ENCODE data around the gene STARD3.
"Not testable (repeated sequence)": the region's sequence is repeated elsewhere in the genome, so short reads cannot be mapped to it uniquely, and the experiment has no call there.

The STARD3 gene

DNA sequence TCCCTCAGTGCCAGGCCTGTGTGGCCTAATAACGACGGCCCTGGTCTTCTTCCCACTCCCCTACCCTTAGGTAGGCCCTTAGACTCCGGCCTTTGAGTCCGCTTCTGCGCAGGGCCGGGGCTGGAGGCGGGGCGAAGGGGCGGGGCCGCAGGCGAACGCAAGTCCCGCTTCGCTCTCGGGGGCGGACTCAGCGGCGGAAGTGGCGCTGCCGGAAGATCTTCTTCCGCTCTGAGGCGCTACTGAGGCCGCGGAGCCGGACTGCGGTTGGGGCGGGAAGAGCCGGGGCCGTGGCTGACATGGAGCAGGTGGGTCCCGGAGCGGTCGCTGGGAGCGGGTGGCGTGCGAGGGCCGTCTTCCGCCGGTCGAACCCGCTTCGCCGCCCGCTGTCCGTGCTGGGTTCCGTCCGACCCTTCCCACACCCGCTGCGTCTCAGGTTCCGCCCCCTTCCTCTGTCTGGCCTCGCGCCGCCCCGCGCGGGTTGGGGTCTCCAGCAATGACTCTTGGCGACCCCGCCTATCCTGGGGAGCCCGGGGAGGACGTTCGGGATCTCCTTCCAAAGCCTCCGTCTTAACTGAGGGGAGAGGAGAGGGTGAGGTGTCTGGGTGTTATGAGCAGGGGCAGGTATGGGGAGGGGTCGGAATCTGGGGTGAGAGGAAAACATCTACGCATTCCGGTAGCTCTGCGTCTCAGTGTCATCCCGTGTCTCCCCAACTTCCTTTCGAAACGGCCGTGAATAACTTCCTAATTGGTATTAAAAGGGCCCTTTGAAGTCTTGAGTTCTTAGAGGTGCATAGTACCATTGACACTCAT is at the start of gene STARD3:
STARD3 (plus strand) TSS at position 218 of the 810 bp plus-strand sequence. CDS start 16,388 bp downstream, outside the sequence.
- peak; percentile 72 to 89 (median 73) for DNase-seq (ENCODE audit: low read depth in 3 of 3, low spot score in 1 of 3)

DNA sequence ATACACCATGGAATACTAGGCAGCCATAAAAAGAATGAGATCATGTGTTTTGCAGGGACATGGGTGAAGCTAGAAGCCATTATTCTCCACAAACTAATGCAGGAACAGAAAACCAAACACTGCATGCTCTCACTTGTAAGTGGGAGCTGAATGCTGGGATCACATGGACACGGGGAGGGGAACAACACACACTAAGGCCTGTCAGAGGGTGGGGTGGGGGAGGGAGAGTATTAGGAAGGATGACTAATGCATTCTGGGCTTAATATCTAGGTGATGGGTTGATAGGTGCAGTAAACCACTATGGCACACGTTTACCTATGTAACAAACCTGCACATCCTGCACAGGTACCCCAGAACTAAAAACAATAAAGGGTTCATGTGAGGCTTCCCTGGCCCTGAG is 46.8 kb upstream of the STARD3 start:
- DNase-seq (ENCODE audit: low read depth in 3 of 3, low spot score in 1 of 3), result not testable (repeated sequence)

DNA sequence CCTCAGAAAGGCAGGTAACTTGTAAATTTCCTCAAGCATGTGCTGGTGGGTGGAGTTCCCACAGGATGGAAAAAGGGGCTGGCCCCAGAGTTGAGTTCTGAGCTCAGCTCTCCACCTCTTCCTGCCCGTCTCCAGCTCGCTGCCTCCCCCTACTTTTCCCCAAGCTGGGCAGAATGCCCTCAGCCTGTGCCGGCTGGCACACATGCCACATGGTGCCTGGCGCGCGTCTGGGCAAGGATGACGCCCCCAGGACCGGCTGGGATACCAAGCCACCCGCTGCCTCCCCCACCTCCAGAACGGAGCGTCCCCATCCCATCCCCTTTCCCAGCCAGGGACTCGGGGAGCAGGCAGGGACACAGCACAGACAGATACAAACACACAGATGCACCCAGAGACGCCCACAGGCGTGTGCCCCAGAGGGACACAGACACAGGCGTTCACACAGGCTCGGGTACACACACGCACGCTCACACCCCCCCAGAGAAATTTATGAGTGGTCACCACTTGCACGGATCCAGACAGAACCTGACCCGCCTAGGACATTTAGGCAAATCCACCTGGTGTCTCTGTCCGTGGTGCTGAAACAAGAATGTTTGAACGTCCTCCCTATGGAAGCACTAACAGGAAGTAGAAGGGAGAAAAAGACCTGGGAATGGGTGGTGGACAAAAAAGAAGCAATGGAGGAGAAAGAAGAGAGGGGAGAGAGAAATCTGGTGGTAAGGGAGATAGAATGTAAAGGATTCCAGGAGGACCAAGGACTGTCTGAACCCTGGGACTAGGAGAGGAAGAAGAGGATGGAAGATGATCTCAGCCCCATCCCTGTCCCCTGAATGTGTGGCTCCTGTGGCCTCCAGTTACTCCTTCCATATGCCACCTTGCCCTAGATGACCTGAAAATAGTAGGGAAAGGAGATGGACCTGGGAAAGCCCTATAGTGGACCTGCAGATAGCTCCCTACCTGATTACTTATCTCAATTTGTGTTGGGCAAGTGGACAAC is 44.7 kb upstream of the STARD3 start:
- DNase-seq (ENCODE audit: low read depth in 3 of 3, low spot score in 1 of 3), result no peak

DNA sequence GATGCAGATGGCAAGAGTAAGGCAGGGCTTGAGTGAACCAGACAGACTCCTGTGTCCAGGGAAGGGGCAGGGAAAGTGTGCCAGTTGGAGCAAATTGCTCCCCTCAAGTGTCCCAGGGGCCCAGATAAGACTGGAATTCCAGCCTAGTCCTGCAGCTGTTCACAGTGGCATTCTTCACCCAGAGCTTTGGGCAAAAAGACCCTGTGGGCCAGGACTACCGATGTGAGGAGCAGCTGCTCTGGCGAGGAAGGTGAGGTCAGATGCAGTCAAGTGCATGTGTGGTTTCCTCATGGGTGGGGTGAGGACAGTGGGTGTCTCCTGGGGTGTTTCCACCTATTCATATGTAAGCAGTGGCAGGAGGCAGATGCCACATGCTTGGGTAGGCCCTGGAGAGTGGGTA is 43.6 kb upstream of the STARD3 start:
- no peak for DNase-seq (ENCODE audit: low read depth in 3 of 3, low spot score in 1 of 3)

DNA sequence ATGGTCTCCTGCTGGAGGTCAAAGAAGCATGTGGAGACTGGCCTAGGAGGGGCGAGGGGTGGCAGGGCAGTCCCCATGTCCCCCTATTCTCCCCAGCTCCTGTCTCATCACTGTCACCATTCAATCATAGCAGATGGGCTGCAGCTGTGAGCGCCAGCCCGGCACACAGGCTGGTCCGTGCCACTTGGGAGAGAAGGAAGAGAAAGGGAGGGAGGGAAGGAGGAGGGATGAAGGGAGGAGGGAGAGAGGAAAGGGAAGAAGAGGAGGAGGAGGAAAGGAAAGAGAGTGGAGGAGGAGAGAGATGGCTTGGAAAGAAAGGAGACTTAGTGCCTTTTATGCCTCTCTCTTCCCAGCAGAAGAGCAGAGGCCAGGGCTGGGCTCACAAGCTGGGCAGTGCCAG is 41.6 kb upstream of the STARD3 start:
- DNase-seq (ENCODE audit: low read depth in 3 of 3, low spot score in 1 of 3), result no peak

DNA sequence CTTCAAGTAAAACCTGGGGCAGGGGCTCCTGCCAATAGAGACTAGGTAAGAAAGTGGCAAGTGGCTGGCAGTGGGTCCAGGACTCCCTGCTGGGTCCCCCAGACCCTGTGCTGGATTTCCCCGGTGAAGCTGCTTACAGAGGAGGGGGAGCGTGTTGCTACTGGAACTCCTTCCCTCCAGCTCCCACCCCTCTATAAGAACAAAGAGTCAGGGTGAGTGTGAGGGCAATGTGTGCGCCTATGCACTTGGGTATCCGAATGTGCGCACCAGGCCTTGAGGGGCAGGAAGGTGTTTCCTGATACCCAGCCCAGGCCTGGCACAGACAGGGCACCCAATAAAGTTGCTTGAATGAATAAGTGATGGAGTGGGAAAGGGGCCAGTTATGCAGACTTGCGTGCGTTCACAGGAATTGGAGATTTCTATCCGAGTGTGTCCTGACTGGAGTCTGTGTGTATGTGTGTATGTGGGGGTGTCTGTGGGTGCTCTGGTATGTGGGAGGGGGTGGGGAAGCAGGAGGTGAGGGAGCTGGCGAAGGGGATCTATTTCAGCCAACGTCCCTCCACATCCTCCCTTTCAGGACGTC is 40.9 kb upstream of the STARD3 start:
- no peak for DNase-seq (ENCODE audit: low read depth in 3 of 3, low spot score in 1 of 3)

DNA sequence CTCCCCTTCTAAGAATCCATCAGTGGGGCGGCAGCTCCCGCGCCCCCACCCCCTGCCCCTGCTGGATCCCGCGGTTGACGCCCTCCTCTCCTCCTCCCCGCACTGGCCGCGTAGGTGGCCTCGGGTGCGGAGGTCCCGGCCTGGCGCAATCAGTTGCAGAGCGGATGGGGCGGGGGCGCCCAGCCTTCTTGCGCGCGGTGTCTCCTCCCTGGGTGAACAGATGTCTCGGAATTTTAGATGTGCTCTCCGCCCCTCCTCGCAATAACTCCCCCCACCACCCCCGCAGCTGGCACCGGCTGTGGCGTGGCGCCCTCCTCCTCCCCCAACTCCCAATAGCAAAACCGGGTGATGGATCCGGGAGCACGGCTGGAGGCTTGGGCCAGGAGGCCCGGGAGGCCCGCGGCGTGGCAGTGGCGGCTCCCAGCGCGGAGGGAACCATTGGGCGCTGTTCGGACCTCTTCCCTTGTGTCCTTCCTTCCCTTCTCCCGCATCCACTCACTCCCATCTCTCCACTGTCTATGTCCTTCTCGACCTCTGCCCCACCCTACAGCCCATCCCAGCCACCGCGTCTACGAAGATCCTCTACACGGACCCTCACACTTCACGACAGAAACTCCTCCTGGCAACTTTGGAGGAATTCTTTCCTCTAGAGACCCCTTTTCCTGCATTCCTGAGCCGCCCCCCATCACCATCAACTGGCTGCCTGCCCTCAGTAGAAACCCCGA is 40.2 kb upstream of the STARD3 start:
- no peak for DNase-seq (ENCODE audit: low read depth in 3 of 3, low spot score in 1 of 3)

DNA sequence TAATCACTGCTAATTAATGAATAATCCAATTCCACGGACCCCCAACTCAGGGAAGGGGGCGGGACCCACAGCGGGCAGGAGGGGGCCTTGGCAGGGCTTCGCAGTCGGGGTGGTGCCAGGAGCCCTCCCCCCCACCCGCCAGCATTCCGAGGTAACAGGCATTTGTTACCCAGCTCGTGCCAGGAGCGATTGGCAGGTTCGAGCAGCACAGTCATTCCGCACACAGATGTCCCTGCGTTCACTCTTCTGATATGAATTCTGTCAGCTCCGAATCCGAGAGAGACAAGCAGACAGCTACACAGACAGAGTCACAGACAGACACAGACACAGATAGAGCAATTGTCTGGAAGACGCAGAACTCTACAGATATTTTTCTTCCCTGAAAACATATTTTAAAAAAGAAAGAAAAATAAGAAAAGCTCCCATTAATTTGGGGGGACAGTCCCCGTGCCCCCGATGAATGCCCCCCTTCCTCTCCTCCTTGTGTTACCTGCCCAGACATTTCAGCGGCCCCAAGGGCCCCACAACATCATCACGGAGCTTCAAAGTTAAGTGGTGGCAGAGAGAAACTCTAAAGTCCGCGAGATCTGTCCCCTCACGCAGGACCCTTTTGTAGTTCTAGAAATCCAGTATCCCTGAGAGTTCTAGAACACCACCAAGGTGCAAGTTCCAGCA is 39.4 kb upstream of the STARD3 start:
- no peak for DNase-seq (ENCODE audit: low read depth in 3 of 3, low spot score in 1 of 3)

DNA sequence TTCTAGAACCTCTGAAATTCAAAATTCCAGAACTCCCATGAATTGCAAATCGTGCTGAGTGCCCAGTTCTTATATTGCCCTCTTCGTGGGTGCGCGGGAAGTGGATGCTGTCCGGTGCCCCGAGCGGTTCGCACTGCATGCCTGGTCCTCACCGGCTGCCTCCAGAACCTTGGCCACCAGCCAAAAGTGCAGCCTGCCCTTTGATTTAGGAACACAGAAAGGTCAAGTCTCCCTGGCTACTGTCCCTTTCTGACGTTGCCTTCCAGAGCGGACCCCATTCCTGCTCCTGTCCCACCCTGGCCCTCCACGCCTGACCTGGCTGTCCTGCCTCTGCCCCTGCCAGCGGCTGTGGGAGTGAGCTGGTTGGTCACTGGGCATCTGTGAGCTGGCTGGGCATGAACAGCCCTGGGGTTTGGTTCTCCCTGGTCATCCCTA is 38.9 kb upstream of the STARD3 start:
- no peak for DNase-seq (ENCODE audit: low read depth in 3 of 3, low spot score in 1 of 3)

DNA sequence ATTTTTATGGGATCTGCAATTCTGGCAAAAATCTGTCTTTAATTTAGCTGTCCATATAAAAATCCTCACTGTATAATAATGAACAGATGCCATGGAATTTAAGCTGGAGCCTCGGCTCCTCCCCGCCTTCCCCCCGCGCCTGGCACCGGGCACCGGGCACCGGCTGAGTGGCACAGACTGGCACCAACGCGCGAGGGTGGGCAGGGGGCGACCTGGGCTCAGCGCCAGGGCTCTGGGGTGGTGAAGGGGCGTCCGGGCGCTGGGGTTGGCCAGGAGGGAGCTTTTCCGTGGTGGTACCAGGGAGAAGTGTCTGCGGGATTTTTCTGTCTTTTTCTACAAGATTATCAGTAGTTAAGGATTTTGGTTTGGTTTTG is 38.3 kb upstream of the STARD3 start:
- no peak for DNase-seq (ENCODE audit: low read depth in 3 of 3, low spot score in 1 of 3)

DNA sequence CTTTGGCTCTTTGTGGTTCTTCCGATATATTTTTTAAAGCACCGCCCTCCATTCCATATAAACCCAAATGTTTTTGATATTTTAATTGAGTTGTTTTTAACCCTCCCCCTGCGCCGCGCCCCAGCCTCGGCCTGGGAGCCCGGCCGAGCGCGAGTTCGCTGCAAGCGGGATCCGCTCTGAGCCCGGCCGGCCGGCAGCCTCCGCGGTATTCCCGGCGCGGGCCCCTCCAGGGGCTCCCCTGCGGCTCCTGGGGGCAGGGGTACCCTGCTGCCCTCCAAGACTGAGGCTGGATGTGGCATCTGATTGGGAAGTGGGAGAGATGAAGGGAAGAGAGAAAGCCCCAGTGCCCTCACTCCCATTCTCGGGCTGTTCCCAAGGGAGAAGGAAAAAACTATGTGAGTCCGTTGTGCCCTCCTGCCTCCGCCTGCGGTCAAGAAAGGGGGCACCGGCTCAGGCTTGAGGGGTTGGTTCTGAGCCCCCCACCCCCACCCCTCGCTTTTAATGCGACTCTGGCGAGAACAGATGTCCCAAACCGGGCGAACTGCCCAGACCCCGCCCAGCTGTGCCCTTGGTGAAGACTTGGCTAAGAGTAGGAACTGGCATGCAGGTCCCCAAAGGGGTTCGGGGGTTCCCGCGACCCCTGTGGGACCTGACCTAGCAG is 37.8 kb upstream of the STARD3 start:
- DNase-seq (ENCODE audit: low read depth in 3 of 3, low spot score in 1 of 3), result no peak

DNA sequence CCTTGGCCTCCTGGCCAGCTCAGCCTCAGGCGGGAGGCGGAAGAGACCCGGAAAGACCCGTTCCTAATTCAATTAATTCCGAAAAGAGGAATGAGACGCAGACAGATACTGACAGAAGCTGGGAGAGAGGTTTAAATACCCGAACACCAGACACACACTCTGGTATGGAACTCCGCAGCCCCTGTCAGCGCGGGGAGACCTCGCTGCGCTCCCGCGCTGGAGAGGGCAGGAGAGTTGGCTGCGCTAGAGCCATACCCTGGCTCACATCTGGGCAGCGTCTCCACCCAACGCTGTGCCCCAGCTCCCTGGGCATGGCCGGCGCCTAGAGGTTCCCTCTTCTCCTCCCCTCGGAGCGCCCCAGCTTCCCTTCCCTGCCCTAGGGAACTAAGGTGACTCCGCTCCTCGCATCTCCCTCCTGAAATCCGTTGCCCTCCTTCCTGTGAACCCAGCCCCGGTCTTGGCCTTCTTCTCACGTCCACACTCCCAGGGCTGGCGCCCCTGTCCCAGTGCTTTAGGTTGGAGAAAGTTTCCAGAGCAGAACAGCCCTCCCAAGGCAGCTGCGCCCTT is 37.2 kb upstream of the STARD3 start:
- no peak for DNase-seq (ENCODE audit: low read depth in 3 of 3, low spot score in 1 of 3)

DNA sequence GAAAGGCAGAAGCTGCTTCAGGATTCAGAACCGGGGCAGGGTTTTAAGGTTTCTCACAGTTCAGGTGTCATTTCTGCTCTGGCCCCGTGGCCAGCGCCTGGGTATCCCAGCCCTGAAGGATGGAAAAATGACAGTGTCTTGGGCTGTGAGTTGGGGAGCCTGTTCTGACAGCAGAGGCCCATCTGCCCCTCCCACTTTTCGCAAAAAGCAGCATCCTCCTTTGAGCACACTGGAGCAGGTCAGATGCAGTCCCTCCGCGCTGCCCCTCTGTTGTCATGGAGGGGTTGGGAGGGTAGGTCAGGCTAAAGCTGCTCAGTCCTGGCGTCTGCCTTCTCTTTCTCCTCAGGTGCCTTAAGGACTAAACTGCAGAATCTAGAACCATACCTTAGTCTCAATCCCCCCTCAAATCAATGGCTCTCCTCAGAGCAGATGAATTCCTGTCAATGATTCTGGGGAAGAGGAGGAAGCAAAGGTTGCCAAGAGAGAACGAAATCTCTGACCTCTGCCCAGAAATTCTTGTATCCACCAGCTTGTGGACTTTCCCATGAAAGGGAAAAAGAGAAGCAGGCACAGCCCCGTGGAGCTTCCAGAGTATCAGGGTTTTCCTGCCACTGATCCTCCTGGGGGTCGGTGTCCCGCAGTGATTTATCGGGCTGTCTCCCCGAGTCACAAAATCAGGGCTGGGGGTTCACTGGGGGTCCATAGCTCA is 36.5 kb upstream of the STARD3 start:
- DNase-seq (ENCODE audit: low read depth in 3 of 3, low spot score in 1 of 3), result no peak

DNA sequence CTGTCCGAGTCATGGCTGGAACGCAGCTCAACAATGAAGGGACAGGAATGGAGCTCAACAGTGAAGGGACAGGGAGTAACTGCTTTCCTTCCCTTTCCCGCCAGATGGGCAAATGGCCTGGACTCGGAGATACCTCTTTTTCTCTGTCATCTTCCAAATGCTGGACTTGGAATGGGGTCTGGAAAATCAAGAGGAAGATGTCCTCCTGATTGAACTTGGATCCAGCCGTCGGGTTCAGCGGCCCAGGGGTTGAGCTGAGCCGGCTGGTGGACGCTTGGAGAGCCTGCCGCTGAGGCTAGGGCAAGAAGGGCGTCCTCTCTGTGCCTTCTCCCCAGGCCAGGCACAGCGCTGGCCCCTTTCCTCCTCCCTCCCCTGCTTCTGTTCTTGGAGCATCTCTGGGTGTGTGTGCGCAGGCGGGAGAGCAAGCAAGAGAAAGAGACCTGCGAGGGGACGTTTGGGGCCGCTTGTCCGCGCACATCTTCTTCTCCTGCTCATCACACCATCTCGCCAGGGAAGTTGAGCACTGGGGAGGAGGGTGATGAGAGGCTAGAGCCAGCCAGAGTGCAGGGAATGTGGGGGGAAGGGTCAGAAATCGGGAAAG is 35.8 kb upstream of the STARD3 start:
- DNase-seq (ENCODE audit: low read depth in 3 of 3, low spot score in 1 of 3), result no peak

DNA sequence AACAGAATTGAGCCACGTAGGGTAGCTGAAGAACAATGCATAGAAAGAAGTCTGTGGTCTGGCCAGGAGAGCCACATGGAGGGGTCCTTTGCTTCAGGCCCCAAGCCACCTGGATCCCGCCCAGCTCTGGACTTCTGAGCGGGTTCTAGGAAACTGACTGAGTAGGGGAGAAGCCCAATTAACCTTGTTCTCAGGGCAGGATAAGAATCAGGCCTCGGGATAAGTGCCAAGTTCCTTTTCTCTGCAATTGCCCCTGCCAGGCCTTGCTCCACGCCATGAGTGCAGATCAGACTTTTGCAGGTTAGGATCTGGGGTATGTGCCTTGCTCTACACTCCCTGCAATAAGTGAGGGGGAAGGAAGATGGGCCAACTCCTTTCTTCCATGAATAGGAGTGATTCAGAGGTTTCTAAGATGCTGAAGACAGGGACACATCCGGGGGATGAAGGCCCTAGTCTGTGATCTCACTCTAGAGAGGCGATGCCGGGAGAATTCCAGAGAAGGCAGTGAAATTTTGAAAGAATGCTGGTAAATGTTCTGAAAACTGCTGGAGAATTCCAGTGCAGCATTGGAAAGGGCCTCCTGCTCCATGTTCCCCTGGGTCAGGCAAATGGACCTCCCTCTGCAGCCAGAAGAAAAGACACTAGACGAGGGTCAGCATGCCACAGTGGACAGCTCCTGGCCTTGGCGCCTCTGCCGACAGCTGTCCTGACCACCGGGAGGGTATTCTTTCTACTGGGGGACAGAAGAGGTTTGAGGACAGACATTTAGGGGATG is 35.0 kb upstream of the STARD3 start:
- DNase-seq (ENCODE audit: low read depth in 3 of 3, low spot score in 1 of 3), result no peak

DNA sequence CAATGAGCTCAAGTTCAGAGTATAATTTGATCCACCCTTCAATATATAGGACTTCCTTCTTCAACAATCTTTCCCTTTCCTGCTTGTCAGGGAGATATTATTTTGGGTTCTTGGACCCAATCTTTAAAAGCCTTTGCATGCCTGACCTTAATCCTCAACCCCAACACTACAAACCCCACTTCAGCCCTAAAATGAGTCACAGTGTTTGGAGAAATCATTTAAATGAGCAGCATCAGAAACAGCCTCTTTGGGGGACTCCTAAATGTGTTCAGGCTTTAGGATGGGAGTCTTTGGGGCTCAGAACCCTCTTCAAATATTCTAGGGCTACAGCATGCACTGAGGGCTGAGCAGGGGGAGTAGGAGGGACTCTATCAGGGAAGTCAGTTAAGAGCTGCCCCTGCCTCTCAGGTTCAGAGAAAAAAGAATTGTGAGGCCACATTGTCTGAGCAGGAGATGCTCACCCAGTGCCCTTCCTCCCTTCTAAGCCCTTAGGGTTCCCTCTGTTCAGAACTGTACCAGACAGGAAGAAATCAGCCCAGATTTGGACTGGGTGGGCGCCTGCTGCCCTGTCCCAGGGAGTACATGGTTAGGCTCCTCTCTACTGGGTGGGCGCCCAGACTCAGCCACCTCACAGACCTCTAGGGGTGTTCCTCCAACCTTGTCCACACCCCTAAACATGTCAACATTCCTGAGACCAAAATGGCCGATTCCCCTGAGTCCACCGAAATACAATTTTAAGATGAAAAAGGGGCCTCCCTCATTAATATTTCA is 34.2 kb upstream of the STARD3 start:
- no peak for DNase-seq (ENCODE audit: low read depth in 3 of 3, low spot score in 1 of 3)
